MCF 10A (cell line): ENCODE measurements around the gene SPINT1. TPM values are rescaled to one million over a fixed set of nuclear protein-coding genes. Genes with fewer than 3 reads are reported as not detected.

Experiments used
- BruUV-seq: library from RNA; stranded (reverse); fragments of 400-500 nt; replicated peaks from 2 replicates; lab custom pipeline; 2021; lab: Mats Ljungman, UMichigan
- CTCF ChIA-PET: fragments of 300-600 bp; sonication (Branson Sonifier 250); formaldehyde crosslinking; extraction: SDS; loops from one replicate; lab custom pipeline; 2021; ENCODE audit warnings: antibody characterized with exemption, inconsistent platforms; lab: Yijun Ruan, JAX
- POLR2A ChIA-PET: fragments of 300-600, 350-650 bp; sonication (Branson Sonifier 250); formaldehyde crosslinking; extraction: SDS; loops from one replicate; lab custom pipeline; 2020; ENCODE audit warnings: antibody characterized with exemption, inconsistent platforms; lab: Yijun Ruan, JAX
- DNase-seq: peaks from one replicate; pipeline ENCODE4 v3.0.0-alpha.2; 2018; ENCODE audit not compliant: unreplicated experiment
- H3K27ac Mint-ChIP-seq: one replicate; pipeline ENCODE4 v1.8.0; 2022; ENCODE audit warnings: mild to moderate bottlenecking, low read depth, mixed read lengths; ENCODE audit not compliant: unreplicated experiment
- H3K27me3 Mint-ChIP-seq: one replicate; pipeline ENCODE4 v1.8.0; 2022; ENCODE audit warnings: mixed read lengths; ENCODE audit not compliant: insufficient read depth, unreplicated experiment
- H3K36me3 Mint-ChIP-seq: one replicate; pipeline ENCODE4 v1.8.0; 2022; ENCODE audit warnings: mild to moderate bottlenecking, moderate library complexity, mixed read lengths; ENCODE audit not compliant: insufficient read depth, unreplicated experiment
- H3K4me1 Mint-ChIP-seq: one replicate; pipeline ENCODE4 v1.8.0; 2022; ENCODE audit warnings: mixed read lengths; ENCODE audit not compliant: insufficient read depth, unreplicated experiment
- H3K4me3 Mint-ChIP-seq: one replicate; pipeline ENCODE4 v1.8.0; 2022; ENCODE audit warnings: mild to moderate bottlenecking, moderate library complexity, mixed read lengths; ENCODE audit not compliant: unreplicated experiment
- H3K9me3 Mint-ChIP-seq: one replicate; pipeline ENCODE4 v1.8.0; 2022; ENCODE audit warnings: mixed read lengths; ENCODE audit not compliant: unreplicated experiment
- intact Hi-C: fragments of 100-400 bp; cut with micrococcal nuclease; formaldehyde crosslinking; loops from 2 replicates; pipeline ENCODE4 v1.14.1; 2022
- total RNA-seq: library from RNA; stranded (reverse); gene quantifications from 2 replicates; pipeline ENCODE4 v1.2.3, GENCODE V29; 2022
- TF ChIP-seq, protein P1 (sequence below): fragments of 200-600 bp; IDR thresholded peaks from one replicate; pipeline ENCODE4 v1.8.0; 2022; ENCODE audit warnings: antibody characterized with exemption, mild to moderate bottlenecking; ENCODE audit not compliant: unreplicated experiment

The SPINT1 gene
- total RNA-seq, 1 experiment from 2014 or later, result 57.9 TPM

DNA sequence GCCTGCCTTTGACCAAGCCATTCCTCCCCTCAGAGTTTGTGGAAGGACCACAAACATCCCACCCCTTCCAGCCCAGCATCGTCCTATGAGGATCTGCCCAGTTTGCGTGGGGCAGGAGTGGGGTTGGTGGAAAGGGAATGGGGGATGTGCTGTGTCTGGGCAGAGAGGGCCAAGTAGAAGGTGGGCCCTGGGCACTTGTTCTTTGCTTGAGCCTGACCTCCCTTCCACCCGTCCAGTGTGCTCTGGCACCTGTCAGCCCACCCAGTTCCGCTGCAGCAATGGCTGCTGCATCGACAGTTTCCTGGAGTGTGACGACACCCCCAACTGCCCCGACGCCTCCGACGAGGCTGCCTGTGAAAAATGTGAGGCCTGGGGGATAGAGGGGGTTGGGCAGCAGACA, 10.3 kb downstream of the SPINT1 start:
- no peaks in the 10 kb centered on the region for H3K27me3 Mint-ChIP-seq
- no peak for DNase-seq
- ChIA-PET CTCF (interaction anchor here (2.9 to 7.8 kb wide), 2 partner anchors 41 to 69 kb away, joined by 10 to 131 read pairs; partner anchors contain the start of gene VPS18), POLR2A (interaction anchor here (1.8 kb wide), 1 partner anchor 40 kb away, joined by 10 read pairs; the partner anchor contains the start of gene VPS18)
- no peaks in the 10 kb centered on the region for H3K9me3 Mint-ChIP-seq
- BruUV-seq, result no TSS peak
- H3K36me3 Mint-ChIP-seq, result peaks cover 66% of the 10 kb centered on the region
- H3K4me3 Mint-ChIP-seq, result no peak overlapping the region
- H3K4me1 Mint-ChIP-seq, result peaks cover 6% of the 10 kb centered on the region
- intact Hi-C loops, result no loop called here
- no peak overlapping the region for H3K27ac Mint-ChIP-seq
- TF ChIP-seq, protein P1, sequence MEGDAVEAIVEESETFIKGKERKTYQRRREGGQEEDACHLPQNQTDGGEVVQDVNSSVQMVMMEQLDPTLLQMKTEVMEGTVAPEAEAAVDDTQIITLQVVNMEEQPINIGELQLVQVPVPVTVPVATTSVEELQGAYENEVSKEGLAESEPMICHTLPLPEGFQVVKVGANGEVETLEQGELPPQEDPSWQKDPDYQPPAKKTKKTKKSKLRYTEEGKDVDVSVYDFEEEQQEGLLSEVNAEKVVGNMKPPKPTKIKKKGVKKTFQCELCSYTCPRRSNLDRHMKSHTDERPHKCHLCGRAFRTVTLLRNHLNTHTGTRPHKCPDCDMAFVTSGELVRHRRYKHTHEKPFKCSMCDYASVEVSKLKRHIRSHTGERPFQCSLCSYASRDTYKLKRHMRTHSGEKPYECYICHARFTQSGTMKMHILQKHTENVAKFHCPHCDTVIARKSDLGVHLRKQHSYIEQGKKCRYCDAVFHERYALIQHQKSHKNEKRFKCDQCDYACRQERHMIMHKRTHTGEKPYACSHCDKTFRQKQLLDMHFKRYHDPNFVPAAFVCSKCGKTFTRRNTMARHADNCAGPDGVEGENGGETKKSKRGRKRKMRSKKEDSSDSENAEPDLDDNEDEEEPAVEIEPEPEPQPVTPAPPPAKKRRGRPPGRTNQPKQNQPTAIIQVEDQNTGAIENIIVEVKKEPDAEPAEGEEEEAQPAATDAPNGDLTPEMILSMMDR, result no peak

DNA sequence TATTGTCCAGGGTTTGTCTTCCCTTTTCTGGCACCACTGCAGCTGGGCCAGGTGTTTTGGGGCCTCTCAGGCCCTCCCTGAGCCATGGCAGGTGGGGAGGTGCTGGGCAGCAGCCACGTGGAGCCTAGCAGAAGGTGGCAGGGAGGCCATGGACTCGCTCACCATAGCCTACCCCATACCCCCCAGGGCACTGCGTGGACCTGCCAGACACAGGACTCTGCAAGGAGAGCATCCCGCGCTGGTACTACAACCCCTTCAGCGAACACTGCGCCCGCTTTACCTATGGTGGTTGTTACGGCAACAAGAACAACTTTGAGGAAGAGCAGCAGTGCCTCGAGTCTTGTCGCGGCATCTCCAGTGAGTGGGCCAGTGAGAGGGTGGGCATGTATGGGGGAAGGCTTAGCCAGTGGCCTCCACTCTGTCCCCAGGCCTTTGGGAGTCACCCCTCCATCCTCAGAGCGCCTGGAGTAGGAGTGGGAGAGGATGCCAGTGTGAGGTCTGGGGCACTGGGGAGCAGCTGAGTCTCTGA, 11.9 kb downstream of the SPINT1 start:
- Mint-ChIP-seq H3K9me3 (no peaks in the 10 kb centered on the region), H3K4me3 (no peak overlapping the region), H3K4me1 (peaks cover 12% of the 10 kb centered on the region), H3K36me3 (peaks cover 50% of the 10 kb centered on the region), H3K27ac (no peak overlapping the region), H3K27me3 (no peaks in the 10 kb centered on the region)
- DNase-seq, result no peak
- ChIA-PET CTCF (interaction anchor here (0.5 to 7.8 kb wide), 9 partner anchors 9 to 316 kb away, joined by 3 to 131 read pairs (median 3); partner anchors contain the start of genes SPINT1 and VPS18), POLR2A (interaction anchor here (0.6 to 5.3 kb wide), 4 partner anchors 22 to 39 kb away, joined by 3 to 63 read pairs (median 6); partner anchors contain the start of gene VPS18)
- no TSS peak for BruUV-seq
- TF ChIP-seq, protein P1, result no peak
- intact Hi-C loops, result loop anchor here (5.0 kb wide), 1 partner anchor 108 kb away; no protein-coding TSS in a partner anchor

DNA sequence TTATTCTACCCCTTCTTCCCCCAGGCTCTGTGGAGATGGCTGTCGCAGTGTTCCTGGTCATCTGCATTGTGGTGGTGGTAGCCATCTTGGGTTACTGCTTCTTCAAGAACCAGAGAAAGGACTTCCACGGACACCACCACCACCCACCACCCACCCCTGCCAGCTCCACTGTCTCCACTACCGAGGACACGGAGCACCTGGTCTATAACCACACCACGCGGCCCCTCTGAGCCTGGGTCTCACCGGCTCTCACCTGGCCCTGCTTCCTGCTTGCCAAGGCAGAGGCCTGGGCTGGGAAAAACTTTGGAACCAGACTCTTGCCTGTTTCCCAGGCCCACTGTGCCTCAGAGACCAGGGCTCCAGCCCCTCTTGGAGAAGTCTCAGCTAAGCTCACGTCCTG, 12.9 kb downstream of the SPINT1 start:
- Mint-ChIP-seq H3K27me3 (no peaks in the 10 kb centered on the region), H3K36me3 (peaks cover 40% of the 10 kb centered on the region), H3K9me3 (no peaks in the 10 kb centered on the region), H3K27ac (no peak overlapping the region), H3K4me1 (peaks cover 13% of the 10 kb centered on the region), H3K4me3 (no peak overlapping the region)
- CTCF ChIA-PET, result interaction anchor here (0.6 to 7.8 kb wide), 19 partner anchors 10 to 946 kb away, joined by 3 to 131 read pairs (median 4); partner anchors contain the start of genes DNAJC17, SPINT1, VPS18 and ZFYVE19
- POLR2A ChIA-PET, result interaction anchor here (0.6 to 7.8 kb wide), 7 partner anchors 10 to 105 kb away, joined by 3 to 68 read pairs (median 3); partner anchors contain the start of genes RHOV and VPS18
- no TSS peak for BruUV-seq
- no peak for DNase-seq
- TF ChIP-seq, protein P1, result no peak
- intact Hi-C loops, result loop anchor here (1.0 to 5.0 kb wide), 2 partner anchors 36 to 109 kb away; no protein-coding TSS in a partner anchor

DNA sequence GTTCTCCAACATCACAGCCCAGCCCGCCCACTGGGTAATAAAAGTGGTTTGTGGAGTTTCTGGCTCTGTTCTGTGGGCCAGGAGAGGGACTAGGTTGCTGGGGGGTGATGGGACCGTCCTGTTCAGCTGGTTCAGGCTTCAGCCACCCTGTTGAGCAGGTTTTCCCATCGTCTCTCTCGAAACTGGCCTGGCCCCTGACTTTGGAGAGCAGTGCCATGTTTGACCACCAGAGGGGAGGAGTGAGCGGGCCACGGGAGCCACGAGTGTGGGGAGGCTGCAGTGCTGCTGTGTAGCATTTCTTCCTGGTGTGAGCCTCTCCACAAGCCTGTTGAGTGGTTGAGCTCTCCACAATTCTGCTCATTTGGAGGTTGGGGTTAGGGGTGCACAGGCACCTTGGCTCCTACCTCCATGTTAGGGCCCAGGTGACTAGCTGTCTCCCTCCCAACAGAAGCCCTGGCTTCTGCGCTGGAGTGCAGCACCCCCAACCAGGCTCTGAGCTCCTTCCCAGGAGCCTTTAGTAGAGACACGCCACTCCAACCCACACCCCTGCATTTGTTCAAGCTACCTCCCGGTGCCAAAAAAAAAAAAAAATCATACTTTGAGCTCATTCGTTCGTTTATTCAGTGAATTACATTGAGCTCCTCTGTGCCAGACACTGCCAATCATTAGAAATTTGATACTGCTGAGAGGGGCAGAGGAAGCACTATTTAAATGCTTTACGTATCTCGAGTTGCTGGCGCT, 13.9 kb downstream of the SPINT1 start:
- Mint-ChIP-seq H3K27ac (no peak overlapping the region), H3K4me1 (peaks cover 22% of the 10 kb centered on the region), H3K9me3 (no peaks in the 10 kb centered on the region), H3K27me3 (no peaks in the 10 kb centered on the region), H3K36me3 (peaks cover 37% of the 10 kb centered on the region), H3K4me3 (no peak overlapping the region)
- ChIA-PET POLR2A (interaction anchor here (0.6 to 7.8 kb wide), 11 partner anchors 12 to 111 kb away, joined by 3 to 68 read pairs (median 3); partner anchors contain the start of genes DNAJC17, RHOV, SPINT1 and VPS18), CTCF (interaction anchor here (0.5 to 7.8 kb wide), 47 partner anchors 11 to 945 kb away, joined by 3 to 131 read pairs (median 4); partner anchors contain the start of genes C15orf62, CHP1, DLL4 and DNAJC17)
- peak; percentile 80 for DNase-seq
- intact Hi-C loops, result loop anchor here (1.0 to 5.0 kb wide), 2 partner anchors 35 to 110 kb away; no protein-coding TSS in a partner anchor
- BruUV-seq, result no TSS peak
- TF ChIP-seq, protein P1, result peak; percentile 89
